ENCODE measurements around the gene FGD3. TPM values are rescaled to one million over a fixed set of nuclear protein-coding genes. Genes with fewer than 3 reads are reported as not detected.
A peak's percentile ranks its signal among the peaks of the same experiment; 100 is the strongest.

The FGD3 gene
- total and polyA plus RNA-seq, 2 of the 8 experiments (the other 6 are each of a cell fraction or from before 2014, with no cell fraction given) = 1.4 to 1.9 TPM

DNA sequence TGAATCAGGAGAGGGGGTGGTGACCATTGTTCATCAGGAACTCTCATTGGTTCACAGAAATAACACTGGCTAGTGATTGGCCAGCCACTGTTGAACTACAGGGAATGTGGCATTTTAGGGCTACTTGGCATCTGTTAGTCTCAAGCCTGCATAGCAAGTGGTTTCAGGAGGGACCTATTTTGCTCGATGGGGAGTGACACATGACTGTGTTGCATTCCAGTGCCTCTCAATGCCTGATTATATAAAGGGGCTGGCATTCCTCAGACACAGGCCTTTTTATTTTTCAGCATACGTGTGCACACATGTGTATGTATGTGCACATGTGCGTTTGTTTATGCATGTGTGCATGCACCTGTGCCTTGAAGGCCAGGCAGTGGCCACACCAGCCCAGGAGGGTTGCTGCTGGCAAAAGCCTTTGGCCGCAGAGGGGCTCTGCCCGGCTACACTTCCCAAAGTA lies 23.2 kb downstream of the FGD3 start:
- no peaks in the 10 kb centered on the region for H3K9me3 ChIP-seq (ENCODE audit: insufficient read depth in 2 of 2, low read depth in 1 of 2, low read length in 1 of 2)
- H3K79me2 ChIP-seq (ENCODE audit: control insufficient read depth in 1 of 2, insufficient read depth in 2 of 2, low read length in 2 of 2) = no peaks in the 10 kb centered on the region
- H3K23ac ChIP-seq (ENCODE audit: insufficient read length) = no peak overlapping the region
- ChIA-PET CTCF (ENCODE audit: partially characterized antibody) (interaction anchor here (1.3 kb wide), 1 partner anchor 22 kb away, joined by 3 read pairs; no protein-coding TSS in a partner anchor), POLR2A (ENCODE audit: partially characterized antibody) (no interaction called here)
- no peaks in the 10 kb centered on the region; a peak in 1 of 7 replicates for H3K27me3 ChIP-seq (replicated peaks in 1 of 4; ENCODE audit: control insufficient read depth in 3 of 4, extremely low read depth in 1 of 4, insufficient read depth in 3 of 4, low read length in 3 of 4)
- peak overlapping the region; percentile 78 for H2BK12ac ChIP-seq (ENCODE audit: low read depth, low read length)
- no peak overlapping the region for H3K14ac ChIP-seq (ENCODE audit: insufficient read length)
- peak overlapping the region; percentile 20 for H2AK5ac ChIP-seq (ENCODE audit: low read depth, low read length)
- peak overlapping the region; percentile 83 for H2BK5ac ChIP-seq (ENCODE audit: low read depth, low read length)
- peak overlapping the region; percentile 95 for H4K91ac ChIP-seq (replicated peaks; ENCODE audit: insufficient read length, low read length)
- H3K9ac ChIP-seq (replicated peaks in 1 of 4; ENCODE audit: extremely low read depth in 1 of 4, low read depth in 3 of 4, low read length in 3 of 4) = 0 out of 7 replicates have a peak overlapping the region, but pooled peaks of 1 of the 4 experiments have one; percentile 1
- H3K36me3 ChIP-seq (ENCODE audit: control insufficient read depth in 2 of 4, insufficient read depth in 4 of 4, low read length in 3 of 4) = no peaks in the 10 kb centered on the region
- WGBS, 2 experiments (ENCODE audit: extremely low coverage in 1 of 2, insufficient coverage in 1 of 2, insufficient read length in 1 of 2, insufficient replicate concordance in 2 of 2, low coverage in 1 of 2, low lambda C conversion rate in 2 of 2, missing lambda C conversion rate in 1 of 2) = 63% methylated on average over 5 of the region's 5 CpGs; no CpG with 5 or more reads in 1 of the 2 experiments
- H2BK20ac ChIP-seq (ENCODE audit: low read length) = peak overlapping the region; percentile 63
- H4K8ac ChIP-seq (ENCODE audit: extremely low read depth, insufficient read depth, low read length) = peak overlapping the region; percentile 60; the same call in 1 of the 2 replicates
- no peak overlapping the region for H3K56ac ChIP-seq (replicated peaks; ENCODE audit: insufficient read length, low read depth, low read length)
- no peak overlapping the region for H3K4me3 ChIP-seq (ENCODE audit: extremely low read depth in 1 of 4, insufficient read depth in 2 of 4, low read depth in 3 of 4, low read length in 4 of 4)
- peak overlapping the region; percentile 71 for H3K27ac ChIP-seq (ENCODE audit: low read depth, low read length)
- no peaks in the 10 kb centered on the region; the same call in 1 of the 2 replicates for H3K79me1 ChIP-seq (ENCODE audit: low read depth, low read length)
- peak overlapping the region; percentile 24 for H4K5ac ChIP-seq (ENCODE audit: insufficient read length, low read depth, low read length)
- peak overlapping the region; percentile 10 to 62 for H3K4me2 ChIP-seq (ENCODE audit: insufficient read depth in 1 of 2, low read depth in 2 of 2, low read length in 2 of 2)
- H3K18ac ChIP-seq (ENCODE audit: extremely low read depth, low read length) = peak overlapping the region; percentile 97
- no peaks in the 10 kb centered on the region for H4K20me1 ChIP-seq (replicated peaks in 1 of 2; ENCODE audit: control insufficient read depth in 1 of 2, insufficient read depth in 2 of 2, low read length in 2 of 2)
- no peak overlapping the region for H3K4ac ChIP-seq (replicated peaks; ENCODE audit: insufficient read length, low read depth, low read length)
- DNase-seq (ENCODE audit: low read depth in 1 of 2, low spot score in 2 of 2) (peak; percentile 55 to 72), FAIRE-seq (peak; percentile 99)
- H3K23me2 ChIP-seq (ENCODE audit: low read depth, low read length) = no peaks in the 10 kb centered on the region; the same call in 1 of the 2 replicates
- H2BK15ac ChIP-seq (ENCODE audit: low read length) = peak overlapping the region; percentile 93; the same call in 1 of the 2 replicates
- H2BK120ac ChIP-seq (replicated peaks; ENCODE audit: low read depth, low read length) = peak overlapping the region; percentile 75
- peaks cover 16 to 37% (median 22%) of the 10 kb centered on the region in 4 experiments for H3K4me1 ChIP-seq (replicated peaks in 1 of 4; ENCODE audit: control insufficient read depth in 3 of 4, insufficient read depth in 4 of 4, low read length in 3 of 4)
- no peak overlapping the region for H2AFZ ChIP-seq (ENCODE audit: low read length)
- TF ChIP-seq EGR1 (IDR thresholded peaks at IDR 0.05; ENCODE audit: borderline replicate concordance, low read depth, low read length) (no peak), POLR2AphosphoS5 (IDR thresholded peaks at IDR 0.05; ENCODE audit: low read depth, low read length) (no peak), NRF1 (IDR thresholded peaks at IDR 0.05; ENCODE audit: low read depth, low read length) (no peak), SUZ12 (IDR thresholded peaks at IDR 0.05; ENCODE audit: low read length) (no peak), POLR2A (IDR thresholded peaks at IDR 0.05; ENCODE audit: control extremely low read depth in 1 of 2, low read depth in 2 of 2, low read length in 2 of 2) (no peak), CBX8 (IDR thresholded peaks at IDR 0.05; ENCODE audit: borderline replicate concordance, low read depth, low read length) (no peak), ZNF274 (IDR thresholded peaks at IDR 0.05; ENCODE audit: borderline replicate concordance, extremely low read depth, low read length) (no peak), TAF1 (IDR thresholded peaks at IDR 0.05; ENCODE audit: low read depth, low read length) (0 out of 2 replicates have a peak, but pooled peaks have one; percentile 31), ASH2L (IDR thresholded peaks at IDR 0.05; ENCODE audit: low read length) (peak; percentile 4), SP1 (IDR thresholded peaks at IDR 0.05; ENCODE audit: low read depth, low read length) (peak; percentile 96), CBX5 (IDR thresholded peaks at IDR 0.05; ENCODE audit: low read depth, low read length) (no peak), KDM5A (IDR thresholded peaks at IDR 0.05; ENCODE audit: low read length) (no peak)

Measured in H1 (cell line).